A673 (cell line): ENCODE data around the gene LRP8. TPM values are rescaled to one million over a fixed set of nuclear protein-coding genes. Genes with fewer than 3 reads are reported as not detected.
A peak's percentile ranks its signal among the peaks of the same experiment; 100 is the strongest.

ENCODE experiments used
- BruUV-seq: library from RNA; stranded (reverse); fragments of 400-500 nt; replicated peaks from 2 replicates; lab custom pipeline; 2021; lab: Mats Ljungman, UMichigan
- CTCF ChIA-PET: fragments of 300-600 bp; sonication (Branson Sonifier 250); formaldehyde crosslinking; loops from one replicate; lab custom pipeline; 2022; ENCODE audit warnings: antibody characterized with exemption; lab: Charles Lee
- POLR2A ChIA-PET: fragments of 300-600 bp; sonication (Branson Sonifier 250); formaldehyde crosslinking; loops from one replicate; lab custom pipeline; 2022; ENCODE audit warnings: antibody characterized with exemption; ENCODE audit not compliant: low non-redundant PET; lab: Charles Lee
- DNase-seq: peaks from one replicate; pipeline ENCODE4 v3.0.0-alpha.2; 2015; ENCODE audit warnings: low spot score
- H3K27ac ChIP-seq: fragments of 200-600 bp; sonication (generic); 2 replicates; pipeline ENCODE4 v1.5.1; 2016; ENCODE audit warnings: mixed run types, low read depth, mild to moderate bottlenecking, mixed read lengths, antibody characterized with exemption, low read length; ENCODE audit not compliant: poor library complexity, severe bottlenecking
- H3K27me3 ChIP-seq: fragments of 200-600 bp; sonication (generic); replicated peaks from 2 replicates; pipeline ENCODE4 v1.6.1; 2017; ENCODE audit warnings: mixed run types, low read depth, mild to moderate bottlenecking, mixed read lengths, antibody characterized with exemption, low read length; ENCODE audit not compliant: insufficient read depth, poor library complexity
- H3K36me3 ChIP-seq: fragments of 200-600 bp; sonication (generic); 2 replicates; pipeline ENCODE4 v1.6.1; 2016; ENCODE audit warnings: mixed run types, mild to moderate bottlenecking, mixed read lengths, antibody characterized with exemption, low read length; ENCODE audit not compliant: insufficient read depth, poor library complexity, severe bottlenecking
- H3K4me1 ChIP-seq: fragments of 200-600 bp; sonication (generic); 2 replicates; pipeline ENCODE4 v1.6.1; 2017; ENCODE audit warnings: mixed run types, mild to moderate bottlenecking, mixed read lengths, antibody characterized with exemption, low read length; ENCODE audit not compliant: insufficient read depth, poor library complexity, severe bottlenecking
- H3K4me3 ChIP-seq: fragments of 200-600 bp; sonication (generic); 2 replicates; pipeline ENCODE4 v1.5.1; 2016; ENCODE audit warnings: low read depth, mixed run types, mild to moderate bottlenecking, mixed read lengths, low read length; ENCODE audit not compliant: poor library complexity, severe bottlenecking
- H3K9me3 ChIP-seq: fragments of 200-600 bp; sonication (generic); 2 replicates; pipeline ENCODE4 v1.6.1; 2016; ENCODE audit warnings: mixed run types, low read depth, mild to moderate bottlenecking, mixed read lengths, antibody characterized with exemption, low read length; ENCODE audit not compliant: poor library complexity, severe bottlenecking
- CTCF ChIP-seq: fragments of 300-800, 200-600 bp; sonication (generic); conservative IDR thresholded peaks from 2 replicates; pipeline ENCODE4 v1.5.1; 2017; ENCODE audit warnings: low read depth, mild to moderate bottlenecking, antibody characterized with exemption, low read length, moderate library complexity, mixed read lengths
- EZH2 ChIP-seq: fragments of 200-600 bp; sonication (generic); IDR thresholded peaks from 2 replicates; pipeline ENCODE4 v1.6.1; 2017; ENCODE audit warnings: borderline replicate concordance, low read depth, mild to moderate bottlenecking, mixed read lengths, antibody characterized with exemption, low read length; ENCODE audit not compliant: poor library complexity, severe bottlenecking
- intact Hi-C: fragments of 100-400 bp; cut with micrococcal nuclease; formaldehyde crosslinking; loops from one replicate; pipeline ENCODE4 v1.10.0; 2022; ENCODE audit not compliant: unreplicated experiment
- total RNA-seq: library from RNA; stranded (reverse); gene quantifications from 2 replicates; pipeline ENCODE4 v1.2.3, GENCODE V29; 2021

LRP8 gene
- total RNA-seq, 1 experiment from 2014 or later, result 24.7 TPM

DNA sequence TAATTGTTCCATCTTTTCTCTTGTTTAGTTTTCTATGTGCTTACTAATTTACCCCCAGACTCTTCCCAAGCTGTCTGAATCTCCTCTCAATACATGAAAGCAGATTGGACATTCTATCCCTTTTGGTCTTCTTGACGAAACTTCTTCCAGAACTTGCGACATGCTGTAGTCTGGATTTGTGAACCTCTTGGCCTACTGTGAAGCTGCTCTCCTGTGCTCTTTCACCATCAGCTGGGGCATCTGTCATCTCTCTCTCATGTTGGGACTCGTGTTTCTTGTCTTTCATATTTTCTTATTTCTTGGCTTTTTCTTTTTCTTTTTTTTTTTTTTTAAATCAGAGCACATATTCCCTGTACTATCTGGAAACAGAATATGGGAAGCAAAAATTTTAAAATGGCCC, 124.4 kb downstream of the LRP8 start:
- Histone ChIP-seq H3K4me3 (no peak overlapping the region), H3K9me3 (peaks cover 18% of the 10 kb centered on the region), H3K4me1 (peaks cover under 1% of the 10 kb centered on the region), H3K27me3 (no peaks in the 10 kb centered on the region), H3K36me3 (peaks cover 36% of the 10 kb centered on the region), H3K27ac (no peak overlapping the region)
- POLR2A ChIA-PET, result no interaction called here
- CTCF ChIA-PET, result no interaction called here
- intact Hi-C loops, result no loop called here
- TF ChIP-seq CTCF, result no peak
- TF ChIP-seq EZH2, result no peak
- DNase-seq, result no peak
- no TSS peak for BruUV-seq

DNA sequence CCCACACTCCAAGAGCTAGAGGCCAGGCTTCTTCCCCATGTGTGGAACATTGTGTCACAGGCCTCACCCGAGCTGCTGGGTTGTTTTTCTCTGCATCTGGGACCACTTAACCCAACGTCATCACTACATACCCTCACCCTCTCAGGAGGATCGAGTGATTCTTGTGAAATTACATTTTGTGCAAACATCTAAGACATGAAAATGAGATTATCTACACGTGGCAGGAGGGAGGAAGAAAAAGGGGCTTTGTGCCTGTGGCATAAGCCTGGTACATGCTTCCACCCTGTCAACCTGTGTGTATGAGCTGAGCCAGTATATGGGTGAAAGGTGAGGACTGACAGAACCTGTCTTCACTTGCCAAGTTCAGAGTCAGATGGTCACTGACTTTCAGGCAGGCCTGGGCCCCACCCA, 129.6 kb downstream of the LRP8 start:
- ChIA-PET CTCF (no interaction called here), POLR2A (no interaction called here)

DNA sequence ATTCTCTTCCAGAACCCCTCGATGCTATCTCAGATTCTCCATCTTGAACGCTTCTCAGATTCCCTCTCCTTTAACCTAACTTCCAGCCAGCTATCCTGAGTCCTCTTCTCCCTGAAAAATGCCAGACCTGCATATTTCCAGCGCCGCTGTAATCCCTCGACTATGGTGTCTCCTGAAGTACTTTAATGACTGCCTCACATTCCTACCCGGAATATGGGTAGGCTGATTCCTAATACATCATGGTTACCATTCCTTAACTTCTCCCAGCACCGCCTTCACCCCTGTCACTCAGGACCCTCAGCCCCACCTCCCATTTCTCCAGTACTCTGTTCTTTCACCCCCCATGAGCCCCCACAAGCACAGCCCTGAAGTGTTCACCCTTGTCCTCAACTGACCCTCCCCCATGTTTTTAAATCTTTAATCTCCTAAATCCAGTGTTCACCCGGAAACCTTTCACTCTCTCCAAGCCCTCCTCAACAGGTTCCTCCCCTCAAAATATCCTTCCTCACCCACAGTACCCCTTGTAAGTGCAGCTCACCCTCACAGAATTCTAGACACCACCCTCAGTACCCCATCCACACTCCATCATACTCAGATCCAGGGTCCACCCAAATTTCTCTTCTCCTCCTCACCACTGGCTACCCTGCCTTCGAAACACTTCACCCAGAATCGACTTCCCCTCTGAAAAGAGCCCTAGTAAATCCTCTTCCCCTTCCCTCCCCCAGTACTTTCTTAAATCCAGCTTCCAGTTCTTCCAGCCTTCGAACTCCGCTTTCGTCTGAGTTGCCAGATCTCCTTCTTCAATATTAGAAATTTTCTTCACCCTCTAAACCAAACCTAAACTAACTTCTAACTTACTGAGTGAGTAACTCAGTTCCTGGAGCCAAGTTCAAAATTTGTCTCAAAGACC, 130.3 kb downstream of the LRP8 start:
- BruUV-seq, result TSS peak; percentile 54
- ChIA-PET CTCF (interaction anchor here (0.6 kb wide), 1 partner anchor 381 kb away, joined by 8 read pairs; no protein-coding TSS in a partner anchor), POLR2A (interaction anchor here (0.7 kb wide), 1 partner anchor 397 kb away, joined by 3 read pairs; no protein-coding TSS in a partner anchor)
- no peak for TF ChIP-seq CTCF
- no peak for TF ChIP-seq EZH2
- Histone ChIP-seq H3K4me1 (peaks cover 9% of the 10 kb centered on the region), H3K4me3 (peak overlapping the region; percentile 85), H3K36me3 (no peaks in the 10 kb centered on the region), H3K27me3 (no peaks in the 10 kb centered on the region), H3K27ac (peak overlapping the region; percentile 93), H3K9me3 (no peaks in the 10 kb centered on the region)
- intact Hi-C loops, result no loop called here
- no peak for DNase-seq

More for the DNA sequence above, 129.6 kb downstream of the LRP8 start:
- TF ChIP-seq CTCF (no peak), EZH2 (no peak)
- intact Hi-C loops, result no loop called here
- no peaks in the 10 kb centered on the region for H3K9me3 ChIP-seq
- no peaks in the 10 kb centered on the region for H3K27me3 ChIP-seq
- H3K27ac ChIP-seq, result peak overlapping the region; percentile 93
- H3K4me3 ChIP-seq, result peak overlapping the region; percentile 85
- no peak for DNase-seq
- no TSS peak for BruUV-seq
- peaks cover 9% of the 10 kb centered on the region for H3K4me1 ChIP-seq
- H3K36me3 ChIP-seq, result no peaks in the 10 kb centered on the region
